Neural cell (in vitro differentiated cells): ENCODE measurements around the gene LARGE1. TPM values are rescaled to one million over a fixed set of nuclear protein-coding genes. Genes with fewer than 3 reads are reported as not detected.

ENCODE experiments used
- H2AFZ ChIP-seq: fragments of 200-600, 300-800 bp; sonication (generic), shearing (Covaris generic); 2 replicates; pipeline ENCODE4 v1.6.0; 2014; ENCODE audit warnings: low read depth, mild to moderate bottlenecking, antibody characterized with exemption, low read length, moderate library complexity
- H3F3A ChIP-seq: fragments of 200-600 bp; shearing (Covaris generic); 2 replicates; pipeline ENCODE4 v1.6.1; 2016; ENCODE audit warnings: mild to moderate bottlenecking, moderate library complexity, mixed read lengths, antibody characterized with exemption, low read length; ENCODE audit not compliant: insufficient read depth, poor library complexity, severe bottlenecking
- H3K27ac ChIP-seq: fragments of 200-600, 300-800 bp; sonication (generic), shearing (Covaris generic); 2 replicates; pipeline ENCODE4 v1.5.1; 2014; ENCODE audit warnings: mild to moderate bottlenecking, low read length, moderate library complexity
- H3K27me3 ChIP-seq: fragments of 300-800, 200-600 bp; sonication (generic), shearing (Covaris generic); 2 replicates; pipeline ENCODE4 v1.6.0; 2014; ENCODE audit warnings: mild to moderate bottlenecking, low read depth, low read length, moderate library complexity; ENCODE audit not compliant: insufficient read depth
- H3K36me3 ChIP-seq: fragments of 300-800, 200-600 bp; sonication (generic), shearing (Covaris generic); 2 replicates; pipeline ENCODE4 v1.5.1; 2014; ENCODE audit warnings: mild to moderate bottlenecking, antibody characterized with exemption, low read length, moderate library complexity; ENCODE audit not compliant: insufficient read depth
- H3K4me2 ChIP-seq: fragments of 300-800, 200-600 bp; sonication (generic), shearing (Covaris generic); 2 replicates; pipeline ENCODE4 v1.6.0; 2014; ENCODE audit warnings: mild to moderate bottlenecking, low read length
- H3K4me3 ChIP-seq: fragments of 300-800, 200-600 bp; sonication (generic), shearing (Covaris generic); 2 replicates; pipeline ENCODE4 v1.5.1; 2014; ENCODE audit warnings: mild to moderate bottlenecking, low read length, moderate library complexity
- H3K79me2 ChIP-seq: fragments of 200-600 bp; shearing (Covaris generic); replicated peaks from 2 replicates; pipeline ENCODE4 v1.6.0; 2014; ENCODE audit warnings: mild to moderate bottlenecking, low read length, moderate library complexity; ENCODE audit not compliant: insufficient read depth
- H3K9ac ChIP-seq: fragments of 300-800, 200-600 bp; sonication (generic), shearing (Covaris generic); 2 replicates; pipeline ENCODE4 v1.6.1; 2016; ENCODE audit warnings: mild to moderate bottlenecking, low read length, mixed read lengths
- H3K9me2 ChIP-seq: fragments of 200-600 bp; shearing (Covaris generic); 2 replicates; pipeline ENCODE4 v1.6.1; 2016; ENCODE audit warnings: mild to moderate bottlenecking, low read length, mixed read lengths; ENCODE audit not compliant: insufficient read depth
- H3K9me3 ChIP-seq: fragments of 200-600, 300-800 bp; sonication (generic), shearing (Covaris generic); 2 replicates; pipeline ENCODE4 v1.6.1; 2016; ENCODE audit warnings: mild to moderate bottlenecking, mixed run types, low read length, moderate library complexity, mixed read lengths
- H4K20me1 ChIP-seq: fragments of 200-600 bp; shearing (Covaris generic); 2 replicates; pipeline ENCODE4 v1.6.1; 2016; ENCODE audit warnings: mild to moderate bottlenecking, mixed run types; ENCODE audit not compliant: insufficient read depth
- CTCF ChIP-seq: fragments of 450-650 bp; IDR thresholded peaks from 2 replicates; pipeline ENCODE4 v1.5.1; 2014; ENCODE audit warnings: antibody characterized with exemption, mild to moderate bottlenecking, moderate library complexity; ENCODE audit not compliant: poor library complexity, severe bottlenecking
- EP300 ChIP-seq: fragments of 450-650 bp; conservative IDR thresholded peaks from 2 replicates; pipeline ENCODE4 v1.6.1; 2014; ENCODE audit warnings: antibody characterized with exemption, mild to moderate bottlenecking, moderate library complexity; ENCODE audit not compliant: poor library complexity, severe bottlenecking
- EZH2 ChIP-seq: fragments of 200-600, 300-800 bp; shearing (Covaris generic), sonication (generic); IDR thresholded peaks from 2 replicates; pipeline ENCODE4 v1.6.1; 2014; ENCODE audit warnings: antibody characterized with exemption, low read length, borderline replicate concordance, mild to moderate bottlenecking; ENCODE audit not compliant: insufficient read depth, poor library complexity, severe bottlenecking
- MXI1 ChIP-seq: fragments of 450-650 bp; conservative IDR thresholded peaks from 2 replicates; pipeline ENCODE4 v1.6.1; 2014; ENCODE audit warnings: antibody characterized with exemption, mild to moderate bottlenecking; ENCODE audit not compliant: poor library complexity, severe bottlenecking
- POLR2AphosphoS5 ChIP-seq: IDR thresholded peaks from 2 replicates; pipeline ENCODE4 v1.6.1; 2012
- SMC3 ChIP-seq: fragments of 450-650 bp; conservative IDR thresholded peaks from 2 replicates; pipeline ENCODE4 v1.6.1; 2014; ENCODE audit warnings: antibody characterized with exemption, mild to moderate bottlenecking, moderate library complexity; ENCODE audit not compliant: poor library complexity
- TAF1 ChIP-seq: IDR thresholded peaks from 2 replicates; pipeline ENCODE4 v1.6.1; 2012; ENCODE audit warnings: low read depth
- polyA plus RNA-seq: library from polyadenylated mRNA; depleted of rRNA; stranded (reverse); fragments of >200 nt; gene quantifications from 2 replicates; pipeline ENCODE4 v1.2.3, GENCODE V29; 2014

Gene LARGE1
- polyA plus RNA-seq, 1 donor from 2014 or later, result 27.5 TPM

- no peaks in the 10 kb centered on the region for H3K9me3 ChIP-seq
- no peaks in the 10 kb centered on the region for H3F3A ChIP-seq
- no peaks in the 10 kb centered on the region for H3K27me3 ChIP-seq
- no peak for TF ChIP-seq CTCF
- no peaks in the 10 kb centered on the region for H3K36me3 ChIP-seq
- peaks cover 6% of the 10 kb centered on the region for H3K79me2 ChIP-seq
- H3K4me2 ChIP-seq, result no peak overlapping the region
- H3K4me3 ChIP-seq, result no peak overlapping the region
- no peak overlapping the region for H3K27ac ChIP-seq
- no peak overlapping the region for H2AFZ ChIP-seq
- H3K9me2 ChIP-seq, result no peaks in the 10 kb centered on the region
- H4K20me1 ChIP-seq, result no peaks in the 10 kb centered on the region
- no peak overlapping the region for H3K9ac ChIP-seq
Measured at GRCh38 chr22:33674357-33674756, 245.9 kb downstream of the LARGE1 start.

GRCh38 chr22:33669746-33670145 lies 250.5 kb downstream of the LARGE1 start:
- Histone ChIP-seq H2AFZ (no peak overlapping the region), H3K79me2 (no peaks in the 10 kb centered on the region)

GRCh38 chr22:33666961-33667619 lies 253.2 kb downstream of the LARGE1 start:
- Histone ChIP-seq H3F3A (no peaks in the 10 kb centered on the region), H3K4me2 (no peak overlapping the region)

More at GRCh38 chr22:33669746-33670145, 250.5 kb downstream of the LARGE1 start:
- no peak overlapping the region for H3K9ac ChIP-seq
- H3K9me2 ChIP-seq, result no peaks in the 10 kb centered on the region
- H4K20me1 ChIP-seq, result no peaks in the 10 kb centered on the region
- H3F3A ChIP-seq, result no peaks in the 10 kb centered on the region
- no peaks in the 10 kb centered on the region for H3K27me3 ChIP-seq
- TF ChIP-seq MXI1 (no peak), POLR2AphosphoS5 (no peak), CTCF (no peak), SMC3 (no peak)
- no peak overlapping the region for H3K4me3 ChIP-seq
- H3K9me3 ChIP-seq, result no peaks in the 10 kb centered on the region
- H3K4me2 ChIP-seq, result no peak overlapping the region
- no peaks in the 10 kb centered on the region for H3K36me3 ChIP-seq
- H3K27ac ChIP-seq, result no peak overlapping the region

More at GRCh38 chr22:33666961-33667619, 253.2 kb downstream of the LARGE1 start:
- Histone ChIP-seq H4K20me1 (no peaks in the 10 kb centered on the region), H3K9ac (no peak overlapping the region), H3K36me3 (no peaks in the 10 kb centered on the region), H2AFZ (no peak overlapping the region), H3K4me3 (peak overlapping the region; percentile 15), H3K9me2 (no peaks in the 10 kb centered on the region), H3K27me3 (no peaks in the 10 kb centered on the region), H3K27ac (no peak overlapping the region), H3K79me2 (no peaks in the 10 kb centered on the region), H3K9me3 (no peaks in the 10 kb centered on the region)
- TF ChIP-seq EP300 (no peak), TAF1 (no peak), CTCF (no peak), EZH2 (no peak)
